PC-3 (cell line): ENCODE measurements around the gene HOXC10.

ENCODE experiments used
- EZH2 ChIP-seq: fragments of 300-600 bp; sonication (generic); IDR thresholded peaks from one replicate; pipeline ENCODE4 v1.6.1; 2017; ENCODE audit warnings: antibody characterized with exemption, mild to moderate bottlenecking, low read length; ENCODE audit not compliant: unreplicated experiment
- EZH2phosphoT487 ChIP-seq: fragments of 300-600 bp; sonication (generic); IDR thresholded peaks from 2 replicates; pipeline ENCODE4 v1.6.1; 2018; ENCODE audit warnings: mild to moderate bottlenecking, antibody characterized with exemption, low read length, borderline replicate concordance
- TF ChIP-seq, protein P1 (sequence below): fragments of 300-600 bp; sonication (generic); conservative IDR thresholded peaks from 2 replicates; pipeline ENCODE4 v1.5.1; 2017; ENCODE audit warnings: antibody characterized with exemption, low read depth, mild to moderate bottlenecking, low read length

- TF ChIP-seq, protein P1, sequence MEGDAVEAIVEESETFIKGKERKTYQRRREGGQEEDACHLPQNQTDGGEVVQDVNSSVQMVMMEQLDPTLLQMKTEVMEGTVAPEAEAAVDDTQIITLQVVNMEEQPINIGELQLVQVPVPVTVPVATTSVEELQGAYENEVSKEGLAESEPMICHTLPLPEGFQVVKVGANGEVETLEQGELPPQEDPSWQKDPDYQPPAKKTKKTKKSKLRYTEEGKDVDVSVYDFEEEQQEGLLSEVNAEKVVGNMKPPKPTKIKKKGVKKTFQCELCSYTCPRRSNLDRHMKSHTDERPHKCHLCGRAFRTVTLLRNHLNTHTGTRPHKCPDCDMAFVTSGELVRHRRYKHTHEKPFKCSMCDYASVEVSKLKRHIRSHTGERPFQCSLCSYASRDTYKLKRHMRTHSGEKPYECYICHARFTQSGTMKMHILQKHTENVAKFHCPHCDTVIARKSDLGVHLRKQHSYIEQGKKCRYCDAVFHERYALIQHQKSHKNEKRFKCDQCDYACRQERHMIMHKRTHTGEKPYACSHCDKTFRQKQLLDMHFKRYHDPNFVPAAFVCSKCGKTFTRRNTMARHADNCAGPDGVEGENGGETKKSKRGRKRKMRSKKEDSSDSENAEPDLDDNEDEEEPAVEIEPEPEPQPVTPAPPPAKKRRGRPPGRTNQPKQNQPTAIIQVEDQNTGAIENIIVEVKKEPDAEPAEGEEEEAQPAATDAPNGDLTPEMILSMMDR, result no peak
- TF ChIP-seq EZH2phosphoT487, result no peak
- TF ChIP-seq EZH2, result no peak
These were observed 4.7 kb upstream of the HOXC10 start for GRCh38 chr12:53980104-53980801.
